Loucy (cell line): Measurements from ENCODE around the gene NFKBIA.
"Not testable (repeated sequence)": the region's sequence is repeated elsewhere in the genome, so short reads cannot be mapped to it uniquely, and the experiment has no call there.

Experiments used
- CTCF ChIP-seq: fragments of 200-600 bp; sonication (generic); conservative IDR thresholded peaks from 2 replicates; pipeline ENCODE4 v1.5.1; 2014; ENCODE audit warnings: mild to moderate bottlenecking, antibody characterized with exemption, low read length
- EZH2phosphoT487 ChIP-seq: fragments of 200-600 bp; IDR thresholded peaks from 2 replicates; pipeline ENCODE4 v1.6.1; 2018; ENCODE audit warnings: antibody characterized with exemption, mild to moderate bottlenecking, moderate library complexity, borderline replicate concordance

- not testable (repeated sequence) for TF ChIP-seq CTCF, EZH2phosphoT487
These were observed 44.9 kb downstream of the NFKBIA start for GRCh38 chr14:35359655-35360054.
